ENCODE data around the gene C10orf105.

The C10orf105 gene, protein sequence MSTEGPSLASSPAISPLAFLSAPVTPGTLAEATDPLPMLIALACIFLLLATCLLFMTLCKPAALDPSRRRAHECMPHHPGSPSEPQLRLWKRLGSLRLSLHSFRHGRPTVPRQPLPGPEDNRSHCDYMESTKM

DNA sequence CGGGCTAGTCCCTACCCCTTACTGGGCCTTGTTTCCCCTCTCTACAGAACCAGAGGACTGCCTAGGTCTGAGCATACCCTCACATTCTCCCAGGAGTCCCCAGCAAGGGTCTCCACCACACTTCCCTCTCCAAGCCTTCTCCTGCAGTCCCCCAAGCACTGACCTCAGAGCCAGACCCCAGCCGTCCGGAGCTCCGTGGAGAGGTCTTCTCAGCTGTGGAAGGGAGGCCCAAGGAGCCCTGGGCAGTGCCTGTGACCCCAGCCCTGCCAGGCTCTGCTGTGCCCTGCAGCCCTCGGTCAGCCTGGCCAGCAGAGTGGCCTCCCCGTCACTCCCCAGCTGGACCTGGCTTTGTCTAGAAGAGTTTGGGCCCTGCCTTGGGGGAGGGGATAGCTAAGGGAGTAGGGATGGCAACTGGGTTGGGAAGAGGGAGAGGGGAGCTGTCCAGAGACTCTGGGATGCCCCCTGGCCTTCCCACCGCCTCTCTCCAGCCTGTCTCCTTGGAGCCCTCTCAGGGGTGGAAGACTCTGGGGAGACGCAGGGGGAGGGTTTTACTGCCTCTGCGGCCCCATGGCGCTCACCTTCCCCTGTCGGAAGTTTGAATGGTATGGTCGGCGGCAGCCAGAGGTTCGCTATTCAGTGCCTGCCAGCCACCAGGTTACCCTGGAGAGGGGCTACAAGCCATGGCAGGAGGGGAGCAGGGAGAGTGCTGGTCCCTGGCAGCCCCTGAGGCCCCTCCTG is at the start of gene C10orf105:
TSS of gene C10orf105 (minus strand) at position 315 of the 738 bp plus-strand sequence. CDS start 3,441 bp downstream, outside the sequence.
- peak; percentile 33 for DNase-seq (ENCODE audit: low spot score)

DNA sequence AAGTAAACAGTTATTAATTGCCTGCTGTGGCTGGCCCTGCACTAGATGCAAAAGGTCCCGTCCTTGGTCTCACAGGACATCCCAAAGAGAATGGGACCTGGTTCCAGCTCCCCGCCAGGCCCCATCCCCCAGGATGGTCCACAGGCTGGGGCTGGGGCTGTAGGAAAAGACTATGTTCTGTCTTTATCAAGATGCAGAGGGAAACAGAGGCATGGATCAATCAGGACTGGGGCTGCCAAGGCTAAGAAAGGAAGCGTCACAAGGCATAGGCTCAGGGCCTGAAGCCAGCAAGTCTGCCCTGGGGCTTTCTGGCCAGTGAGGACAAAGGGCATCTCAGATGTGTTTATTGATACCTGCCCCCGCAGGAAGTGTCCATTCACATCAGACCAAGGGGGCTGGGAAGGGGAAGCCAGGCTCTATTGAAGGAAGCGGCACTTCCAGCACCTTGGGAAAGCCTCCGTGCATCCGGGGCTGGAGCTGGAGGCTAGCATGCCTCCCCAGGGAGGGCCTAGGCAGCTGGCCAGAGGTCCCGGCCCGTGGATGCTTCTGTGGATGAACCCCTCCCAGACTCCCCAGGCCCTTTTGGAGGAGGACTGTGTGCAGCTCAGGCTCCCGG is 48.0 kb upstream of the C10orf105 start:
- no peak for DNase-seq (ENCODE audit: low spot score)

GRCh38 chr10:71766717-71767419 is 47.3 kb upstream of the C10orf105 start:
- no peak for DNase-seq (ENCODE audit: low spot score)

- no peak for DNase-seq (ENCODE audit: low spot score)
Measured at GRCh38 chr10:71765906-71766716, 46.5 kb upstream of the C10orf105 start.

DNA sequence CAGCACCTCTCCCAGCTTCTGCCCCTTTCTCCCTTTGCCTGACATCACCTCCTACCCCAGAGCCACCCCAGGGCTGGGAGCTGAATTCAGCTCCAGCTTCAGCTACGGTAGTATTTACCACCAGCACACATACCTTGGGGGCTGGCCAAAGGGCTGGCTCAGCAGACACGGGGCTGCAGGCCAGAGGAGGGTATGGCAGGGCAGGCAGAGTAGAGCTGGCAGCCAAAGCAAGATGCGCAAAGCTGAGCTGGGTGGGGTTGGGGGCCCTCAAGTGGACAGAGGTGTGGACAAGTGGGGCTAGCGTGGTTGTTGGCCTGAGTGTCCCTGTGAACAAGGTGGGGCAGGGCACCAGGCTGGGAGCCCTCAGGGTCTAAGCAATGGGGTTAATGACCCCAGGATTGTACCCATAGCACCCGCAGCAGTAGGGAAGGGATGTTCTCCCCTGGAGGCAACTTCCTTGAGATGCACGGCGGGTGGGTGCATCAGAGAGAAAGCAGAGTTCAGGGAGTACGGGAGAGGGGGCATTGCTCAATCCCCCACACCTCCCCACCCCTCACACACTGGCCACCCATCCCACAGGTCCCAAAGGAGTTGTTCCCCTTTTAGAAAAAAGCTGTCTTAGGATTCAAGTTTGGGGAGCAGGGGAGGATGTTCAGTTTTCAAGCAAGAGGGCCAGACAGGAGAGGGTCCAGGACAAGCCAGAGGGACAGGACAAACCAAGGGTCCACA is 45.8 kb upstream of the C10orf105 start:
- no peak for DNase-seq (ENCODE audit: low spot score)

DNA sequence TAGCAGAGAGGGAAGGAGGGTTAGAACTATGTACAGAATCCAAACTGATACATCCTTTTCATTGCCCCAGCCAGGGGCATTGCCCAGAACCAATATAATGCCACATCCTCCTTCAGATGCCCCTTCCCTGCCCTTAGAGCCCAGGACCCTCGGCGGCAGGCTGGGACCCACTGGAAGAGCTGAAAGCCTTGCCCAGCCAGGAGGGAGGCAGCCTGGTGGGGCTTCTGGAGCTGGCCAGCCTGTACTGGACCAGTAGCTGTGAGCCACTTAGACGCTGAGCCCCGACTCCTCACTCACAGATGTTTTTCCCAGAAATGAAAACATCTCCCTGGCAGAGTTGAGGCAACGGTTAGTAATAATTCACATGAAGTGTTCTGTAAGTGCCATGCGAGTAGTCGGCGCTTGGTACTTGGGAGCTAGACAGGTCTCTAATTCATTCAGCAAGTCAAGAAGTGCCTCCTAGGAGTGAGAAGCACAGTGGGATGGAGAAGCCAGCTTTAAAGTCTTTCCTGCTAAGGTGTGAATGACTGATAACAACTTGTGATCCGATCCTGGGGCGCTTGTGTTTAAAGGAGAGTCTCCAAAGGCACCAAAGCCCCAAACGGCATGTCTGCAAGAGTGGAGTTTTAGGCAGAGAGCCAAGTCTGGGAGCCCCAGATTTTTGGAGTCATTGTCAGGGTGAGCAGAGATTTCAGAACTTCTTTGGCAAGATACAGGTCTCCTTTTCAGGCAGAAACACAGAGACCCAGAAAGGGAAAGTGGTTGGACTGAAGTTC is 44.0 kb upstream of the C10orf105 start:
- no peak for DNase-seq (ENCODE audit: low spot score)

- no peak for DNase-seq (ENCODE audit: low spot score)
Measured at GRCh38 chr10:71762324-71762723, 42.7 kb upstream of the C10orf105 start.

- DNase-seq (ENCODE audit: low spot score), result no peak
Measured at GRCh38 chr10:71761541-71762113, 42.0 kb upstream of the C10orf105 start.

DNA sequence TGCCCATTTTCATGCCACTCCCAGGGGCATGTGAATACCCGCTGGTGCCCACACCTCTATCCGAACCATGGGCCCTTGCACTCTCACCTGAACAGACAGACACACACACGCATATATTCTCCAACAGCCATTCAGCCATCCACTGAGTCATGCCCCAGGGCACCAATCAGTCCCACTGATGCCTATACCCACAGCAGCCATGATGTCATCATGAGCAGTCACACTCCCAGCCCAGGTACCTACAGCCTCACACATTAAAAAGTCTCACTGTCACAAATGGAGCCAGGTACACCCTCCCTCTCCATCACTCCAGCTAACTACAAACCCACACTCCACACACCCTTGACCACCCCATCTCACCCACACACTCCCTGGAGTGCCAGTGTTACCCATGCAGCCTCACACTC is 41.5 kb upstream of the C10orf105 start:
- DNase-seq (ENCODE audit: low spot score), result no peak

GRCh38 chr10:71757399-71757922 is 37.9 kb upstream of the C10orf105 start:
- DNase-seq (ENCODE audit: low spot score), result no peak

- peak; percentile 62 for DNase-seq (ENCODE audit: low spot score)
Measured at GRCh38 chr10:71756311-71757191, 37.0 kb upstream of the C10orf105 start.

DNA sequence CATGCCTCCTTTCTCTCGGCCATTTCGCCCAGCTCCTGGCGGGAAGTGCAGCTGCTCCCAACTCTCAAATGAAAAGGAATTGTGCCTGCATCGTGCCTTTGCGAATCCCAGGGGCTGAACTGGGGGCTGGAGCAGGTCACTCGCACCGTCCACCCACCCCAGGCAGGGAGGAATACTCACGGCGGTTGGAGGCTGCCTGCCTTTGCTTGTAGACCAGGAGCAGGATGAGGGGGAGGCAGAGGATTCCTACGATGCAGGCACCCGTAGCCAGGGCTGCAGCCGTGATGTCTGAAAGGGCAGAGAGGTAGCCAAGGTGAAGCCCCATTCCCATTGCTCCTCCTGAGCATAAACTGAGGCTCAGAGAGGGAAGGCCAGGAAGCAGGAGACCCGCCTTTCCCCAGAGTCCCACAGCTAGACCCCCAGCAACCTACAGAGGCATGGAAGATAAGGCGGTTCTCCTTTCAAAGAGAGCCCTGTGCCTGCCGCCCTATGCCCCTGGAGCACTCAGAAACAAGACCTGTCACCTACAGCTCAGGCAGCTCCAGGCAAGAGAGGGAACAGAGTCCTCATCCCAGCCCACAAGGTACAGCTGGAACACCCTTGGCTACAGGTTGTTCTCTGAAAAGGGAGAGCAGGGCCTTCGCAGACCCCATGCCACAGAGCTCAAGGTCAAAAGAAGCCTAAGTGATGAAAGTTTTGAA is 35.8 kb upstream of the C10orf105 start:
- DNase-seq (ENCODE audit: low spot score), result no peak

- DNase-seq (ENCODE audit: low spot score), result no peak
Measured at GRCh38 chr10:71754562-71754961, 35.0 kb upstream of the C10orf105 start.

DNA sequence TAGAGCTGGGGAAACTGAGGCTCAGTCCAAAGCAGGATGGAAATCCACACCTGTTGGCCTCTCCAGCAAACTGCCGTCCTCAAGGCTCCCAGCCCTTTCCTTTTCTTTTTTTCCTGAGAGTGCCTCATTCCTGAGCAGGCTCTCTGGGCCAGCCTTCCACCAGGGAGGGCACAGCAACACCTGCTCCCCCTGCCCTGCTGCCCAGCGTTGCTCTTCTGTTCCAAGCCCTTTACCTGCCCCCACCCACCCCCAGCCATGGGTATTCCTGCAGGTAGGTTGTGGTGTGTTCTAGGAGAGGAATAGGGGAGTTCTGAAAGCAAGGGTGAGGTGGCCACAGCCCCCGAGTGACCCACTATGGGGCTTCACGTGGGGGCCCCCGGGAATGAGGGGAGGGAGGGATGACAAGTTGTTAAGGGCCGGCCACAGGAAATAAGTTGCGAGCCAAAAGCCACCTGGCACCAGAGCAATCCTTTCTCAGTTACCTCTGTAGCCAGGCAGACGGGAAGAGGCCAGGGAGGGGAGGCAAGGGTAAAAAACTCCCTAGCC is 34.5 kb upstream of the C10orf105 start:
- DNase-seq (ENCODE audit: low spot score), result no peak

- peak; percentile 82 for DNase-seq (ENCODE audit: low spot score)
Measured at GRCh38 chr10:71753091-71753959, 33.7 kb upstream of the C10orf105 start.

- DNase-seq (ENCODE audit: low spot score), result no peak
Measured at GRCh38 chr10:71752391-71753090, 33.0 kb upstream of the C10orf105 start.
